GM03348 (cell line): ENCODE data around the gene ITGA3.

ENCODE experiments used
- DNase-seq: peaks from one replicate; pipeline ENCODE4 v3.0.0; 2012; ENCODE audit warnings: low spot score

Gene ITGA3

DNA sequence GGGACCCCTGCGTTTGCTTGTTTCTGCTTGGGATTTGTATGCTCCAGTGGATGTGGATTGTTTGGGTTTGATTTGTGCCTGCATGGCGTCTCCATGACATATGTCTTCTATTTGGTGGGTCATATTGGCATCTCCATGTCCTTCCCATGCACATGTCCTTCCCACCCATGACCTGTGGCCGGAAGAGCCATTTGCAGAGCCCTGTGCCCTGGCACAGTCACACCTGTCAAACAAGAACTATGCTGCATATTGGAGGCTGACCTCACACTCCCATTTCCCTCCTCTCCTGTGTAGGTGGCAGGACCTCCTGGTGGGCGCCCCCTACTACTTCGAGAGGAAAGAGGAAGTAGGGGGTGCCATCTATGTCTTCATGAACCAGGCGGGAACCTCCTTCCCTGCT lies 15.8 kb downstream of the ITGA3 start:
- DNase-seq, result no peak

GRCh38 chr17:50072130-50072529 lies 16.2 kb downstream of the ITGA3 start:
- DNase-seq, result no peak

- DNase-seq, result no peak
Observed at GRCh38 chr17:50072925-50073324, 17.0 kb downstream of the ITGA3 start.

GRCh38 chr17:50074227-50074626 lies 18.3 kb downstream of the ITGA3 start:
- DNase-seq, result no peak

DNA sequence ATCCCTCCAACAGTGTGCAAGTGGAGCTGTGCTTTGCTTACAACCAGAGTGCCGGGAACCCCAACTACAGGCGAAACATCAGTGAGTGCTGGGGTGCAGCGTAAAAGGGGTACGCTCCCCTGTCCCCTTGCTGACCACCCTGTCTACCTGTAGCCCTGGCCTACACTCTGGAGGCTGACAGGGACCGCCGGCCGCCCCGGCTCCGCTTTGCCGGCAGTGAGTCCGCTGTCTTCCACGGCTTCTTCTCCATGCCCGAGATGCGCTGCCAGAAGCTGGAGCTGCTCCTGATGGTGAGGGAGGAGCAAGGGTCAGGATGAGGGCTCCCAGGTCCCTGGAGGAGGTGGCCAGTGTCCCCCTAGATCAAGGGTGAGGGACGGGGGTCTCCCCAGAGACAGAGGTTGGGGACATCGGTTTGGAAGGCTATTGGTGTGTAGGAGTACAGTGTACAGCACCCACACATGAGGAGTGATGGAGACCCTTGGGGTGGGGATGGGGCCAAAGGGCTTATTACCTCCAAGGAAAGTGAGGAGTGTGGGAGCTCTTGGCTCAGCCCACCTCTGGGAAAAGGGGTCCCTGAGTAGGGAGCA lies 19.6 kb downstream of the ITGA3 start:
- no peak for DNase-seq

DNA sequence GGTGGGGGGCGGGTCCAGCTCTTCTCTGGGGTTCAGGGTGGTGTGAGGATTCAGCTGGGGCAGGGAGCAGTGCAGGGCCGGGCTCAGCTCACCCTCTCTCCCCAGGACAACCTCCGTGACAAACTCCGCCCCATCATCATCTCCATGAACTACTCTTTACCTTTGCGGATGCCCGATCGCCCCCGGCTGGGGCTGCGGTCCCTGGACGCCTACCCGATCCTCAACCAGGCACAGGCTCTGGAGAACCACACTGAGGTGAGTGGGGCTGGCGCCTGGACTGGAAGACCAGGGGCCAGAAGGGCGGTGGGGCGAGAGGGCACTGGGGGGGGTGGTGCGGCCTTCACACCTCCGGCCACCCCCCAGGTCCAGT lies 20.3 kb downstream of the ITGA3 start:
- DNase-seq, result no peak

GRCh38 chr17:50076591-50077235 lies 20.8 kb downstream of the ITGA3 start:
- DNase-seq, result no peak

GRCh38 chr17:50078430-50078829 lies 22.5 kb downstream of the ITGA3 start:
- no peak for DNase-seq

DNA sequence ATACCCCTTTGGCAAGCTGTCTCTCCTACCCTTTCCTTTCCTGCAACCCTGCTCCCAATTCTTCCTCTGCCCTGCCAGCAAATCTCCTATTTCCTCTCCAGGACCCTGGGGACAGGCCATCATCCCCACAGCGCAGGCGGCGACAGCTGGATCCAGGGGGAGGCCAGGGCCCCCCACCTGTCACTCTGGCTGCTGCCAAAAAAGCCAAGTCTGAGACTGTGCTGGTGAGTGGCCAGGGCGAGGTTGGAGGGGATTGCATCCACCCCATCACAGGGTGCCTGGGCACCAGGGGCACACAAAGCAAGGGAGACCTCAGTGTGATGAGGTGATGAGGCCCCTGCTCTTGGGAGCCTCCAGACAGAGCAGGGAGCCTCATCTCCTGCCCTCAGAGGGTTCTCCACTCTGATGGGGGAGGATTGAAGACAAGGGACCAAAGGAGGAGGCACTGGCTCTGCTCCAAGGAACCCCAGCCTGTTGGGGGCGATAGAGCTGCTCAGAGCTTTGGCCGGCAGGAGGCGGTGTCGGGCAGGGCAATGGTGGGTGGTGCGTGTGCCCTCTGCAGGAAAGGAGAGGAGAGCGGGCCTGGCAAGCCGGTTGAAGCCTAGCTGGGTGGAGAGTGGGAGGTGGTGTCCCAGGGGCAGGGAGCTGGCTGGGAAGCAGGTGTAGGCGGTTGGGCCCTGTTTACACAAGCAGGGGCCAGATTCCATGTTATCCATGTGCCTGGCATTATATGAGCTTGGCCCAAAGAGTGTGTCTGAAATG lies 23.6 kb downstream of the ITGA3 start:
- DNase-seq, result no peak

DNA sequence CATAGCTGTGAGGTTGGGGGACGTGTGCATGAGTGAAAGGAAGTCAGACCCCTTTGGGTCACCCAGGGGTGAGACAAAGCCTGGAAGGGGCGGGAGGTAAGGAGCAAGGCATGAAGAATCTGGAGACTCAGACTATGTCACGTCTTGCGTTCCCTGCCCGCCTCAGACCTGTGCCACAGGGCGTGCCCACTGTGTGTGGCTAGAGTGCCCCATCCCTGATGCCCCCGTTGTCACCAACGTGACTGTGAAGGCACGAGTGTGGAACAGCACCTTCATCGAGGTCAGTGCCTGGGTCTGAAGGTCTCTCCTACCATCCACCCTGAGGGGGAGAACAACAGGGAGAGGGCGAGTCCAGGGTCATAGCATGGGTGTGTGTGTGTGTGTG lies 24.2 kb downstream of the ITGA3 start:
- no peak for DNase-seq

GRCh38 chr17:50080827-50081226 lies 24.9 kb downstream of the ITGA3 start:
- no peak for DNase-seq

- DNase-seq, result no peak
Observed at GRCh38 chr17:50081757-50082156, 25.8 kb downstream of the ITGA3 start.

DNA sequence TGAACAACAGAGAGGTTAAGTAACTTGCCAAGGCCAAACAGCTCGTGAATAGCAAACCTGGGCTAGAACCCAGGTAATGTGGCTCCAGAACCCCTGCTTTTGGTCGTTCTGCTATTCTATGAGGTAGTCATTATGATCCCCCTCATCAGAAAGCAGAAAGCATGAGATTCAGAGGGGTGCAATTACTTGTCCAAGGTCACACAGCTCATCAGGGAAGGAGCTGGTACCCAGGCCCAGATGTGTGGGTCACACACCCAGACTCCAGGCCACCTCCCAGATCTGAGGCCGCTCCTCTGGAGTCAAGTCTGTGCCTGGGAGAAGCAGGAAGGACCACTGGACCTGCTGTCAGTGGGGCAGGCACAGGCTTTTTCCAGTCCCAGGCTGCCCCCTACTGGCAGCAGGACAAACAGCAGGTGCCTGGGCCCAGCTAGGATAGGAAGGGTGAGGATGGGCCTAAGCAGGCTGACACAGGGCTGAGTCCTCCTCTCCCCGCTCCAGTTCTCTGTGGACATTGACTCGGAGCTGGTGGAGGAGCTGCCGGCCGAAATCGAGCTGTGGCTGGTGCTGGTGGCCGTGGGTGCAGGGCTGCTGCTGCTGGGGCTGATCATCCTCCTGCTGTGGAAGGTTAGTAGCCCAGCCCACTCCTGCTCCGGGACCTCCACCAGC lies 31.5 kb downstream of the ITGA3 start:
- peak; percentile 83 for DNase-seq

- no peak for DNase-seq
Observed at GRCh38 chr17:50087912-50088405, 32.0 kb downstream of the ITGA3 start.

- no peak for DNase-seq
Observed at GRCh38 chr17:50088952-50089825, 33.3 kb downstream of the ITGA3 start.

GRCh38 chr17:50090071-50090470 lies 34.2 kb downstream of the ITGA3 start:
- no peak for DNase-seq

- DNase-seq, result no peak
Observed at GRCh38 chr17:50090971-50091917, 35.3 kb downstream of the ITGA3 start.

GRCh38 chr17:50091918-50092285 lies 36.0 kb downstream of the ITGA3 start:
- DNase-seq, result no peak

- DNase-seq, result no peak
Observed at GRCh38 chr17:50093246-50093645, 37.3 kb downstream of the ITGA3 start.

DNA sequence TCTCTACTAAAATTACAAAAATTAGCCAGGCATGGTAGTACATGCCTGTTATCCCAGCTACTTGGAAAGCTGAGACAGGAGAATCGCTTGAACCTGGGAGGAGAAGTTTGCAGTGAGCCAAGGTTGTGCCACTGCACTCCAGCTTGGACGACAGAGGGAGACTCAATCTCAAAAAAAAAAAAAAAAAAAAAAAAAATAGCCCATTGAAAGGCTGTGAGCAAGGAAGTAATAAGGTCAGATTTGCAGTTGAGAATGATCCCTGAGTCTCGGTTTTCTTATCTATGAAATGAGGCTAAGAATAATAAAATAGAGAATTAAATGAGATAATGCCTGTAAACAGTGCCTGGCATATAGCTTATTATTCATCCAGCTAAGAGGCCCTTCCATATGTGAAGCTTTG lies 37.9 kb downstream of the ITGA3 start:
- DNase-seq, result no peak
